K562 (cell line): ENCODE data around the gene TPO. TPM values are rescaled to one million over a fixed set of nuclear protein-coding genes. Genes with fewer than 3 reads are reported as not detected.

Experiments
- ATAC-seq: fragments of 200-7000 bp; cut with Tn5 transposase; 3 replicates; pipeline ENCODE4 v1.9.1; 2020; ENCODE audit warnings: moderate library complexity
- BruUV-seq: library from RNA; stranded (reverse); fragments of 400-500 nt; replicated peaks from 2 replicates; lab custom pipeline; 2021; lab: Mats Ljungman, UMichigan
- CTCF ChIA-PET: fragments of 300-600 bp; formaldehyde crosslinking; extraction: SDS; loops from one replicate; lab custom pipeline; 2021; ENCODE audit warnings: low intra/inter-chr PET ratio; lab: Yijun Ruan, JAX
- POLR2A ChIA-PET: fragments of 300-600, 350-650 bp; sonication (Branson Sonifier 250); formaldehyde crosslinking; extraction: SDS; loops from one replicate; lab custom pipeline; 2021; ENCODE audit warnings: antibody characterized with exemption, inconsistent platforms; lab: Yijun Ruan, JAX
- DNase-seq, 4 experiments: peaks; one replicate each; pipeline versions ENCODE4 v3.0.0 to v3.0.0-alpha.2; 2011 to 2018; ENCODE audit warnings: low spot score in 3 of 4, mixed read lengths in 3 of 4; ENCODE audit errors: extremely low read depth in 1 of 4
- FAIRE-seq: peaks from 2 replicates; lab custom pipeline; 2011; peaks lifted over from hg19 to GRCh38; lab: Jason Lieb, UNC
- H2AFZ ChIP-seq: 2 replicates; pipeline ENCODE4 v1.6.0; 2011; ENCODE audit warnings: low read depth, low read length, control low read depth, inconsistent platforms
- H3K27ac ChIP-seq: fragments of 200-600 bp; 3 replicates; pipeline ENCODE4 v1.8.0; 2011; ENCODE audit warnings: low read depth, mild to moderate bottlenecking, control low read depth, inconsistent platforms, low read length, moderate library complexity, mixed read lengths; ENCODE audit errors: extremely low read depth
- H3K27me3 ChIP-seq, 2 experiments: fragments of 300-600 bp in 1 of 2; 2 replicates in 1 of 2; 3 replicates in 1 of 2; pipeline versions ENCODE4 v1.6.0 to v1.8.0; 2011; ENCODE audit warnings: inconsistent platforms in 2 of 2, low read length in 2 of 2, mild to moderate bottlenecking in 1 of 2, mixed read lengths in 1 of 2, moderate library complexity in 1 of 2; ENCODE audit not compliant: control insufficient read depth in 2 of 2, insufficient read depth in 2 of 2
- H3K36me3 ChIP-seq: fragments of 300-600 bp; 3 replicates; pipeline ENCODE4 v1.8.0; 2011; ENCODE audit warnings: mild to moderate bottlenecking, low read length, inconsistent platforms; ENCODE audit not compliant: control insufficient read depth, insufficient read depth
- H3K4me1 ChIP-seq, 2 experiments: fragments of 200-600 bp in 1 of 2; replicated peaks in 1 of 2; 2 replicates in 1 of 2; 3 replicates in 1 of 2; pipeline versions ENCODE4 v1.5.1 to v1.8.0; 2011; ENCODE audit warnings: inconsistent platforms in 2 of 2, low read length in 2 of 2, mild to moderate bottlenecking in 1 of 2, mixed read lengths in 1 of 2, moderate library complexity in 1 of 2; ENCODE audit not compliant: control insufficient read depth in 2 of 2, insufficient read depth in 2 of 2
- H3K4me2 ChIP-seq: 2 replicates; pipeline ENCODE4 v1.6.1; 2011; ENCODE audit warnings: low read length, control low read depth, inconsistent platforms, mixed read lengths; ENCODE audit not compliant: insufficient read depth
- H3K4me3 ChIP-seq: fragments of 200-600 bp; sonication (generic), shearing (Covaris generic); 2 replicates; pipeline ENCODE4 v1.5.1; 2016; ENCODE audit warnings: control low read depth, inconsistent platforms
- H3K79me2 ChIP-seq: fragments of 200-600 bp; 3 replicates; pipeline ENCODE4 v1.8.0; 2011; ENCODE audit warnings: low read length, inconsistent platforms; ENCODE audit not compliant: control insufficient read depth, insufficient read depth
- H3K9ac ChIP-seq, 2 experiments: 2 replicates each; pipeline versions ENCODE4 v1.6.0 to v1.6.1; 2011; ENCODE audit warnings: low read depth in 2 of 2, low read length in 2 of 2, control low read depth in 1 of 2, inconsistent platforms in 1 of 2, mild to moderate bottlenecking in 1 of 2, mixed read lengths in 1 of 2; ENCODE audit not compliant: insufficient read depth in 1 of 2
- H3K9me1 ChIP-seq: one replicate; pipeline ENCODE4 v1.6.0; 2011; ENCODE audit warnings: inconsistent platforms, mild to moderate bottlenecking, low read length, moderate library complexity; ENCODE audit not compliant: control insufficient read depth, insufficient read depth
- H3K9me3 ChIP-seq: replicated peaks from 2 replicates; pipeline ENCODE4 v1.5.1; 2011; ENCODE audit warnings: low read depth, low read length, inconsistent platforms; ENCODE audit not compliant: control insufficient read depth, insufficient read depth
- H4K20me1 ChIP-seq: replicated peaks from 2 replicates; pipeline ENCODE4 v1.6.1; 2011; ENCODE audit warnings: low read length, inconsistent platforms, mixed read lengths; ENCODE audit not compliant: control insufficient read depth, insufficient read depth
- ATF1 ChIP-seq, 2 experiments: fragments of 450-650 bp in 1 of 2; IDR thresholded peaks; 2 replicates each; pipeline ENCODE4 v1.6.1; 2016; ENCODE audit warnings: missing compliant biosample characterization in 1 of 2, missing genetic modification characterization in 1 of 2
- ELF1 ChIP-seq: fragments of 200-800 bp; sonication (Bioruptor generic); IDR thresholded peaks from 2 replicates; pipeline ENCODE4 v1.6.1; 2016; ENCODE audit warnings: missing genetic modification characterization, missing compliant biosample characterization
- GABPB1 ChIP-seq: sonication (generic); formaldehyde crosslinking; IDR thresholded peaks from 2 replicates; pipeline ENCODE4 v1.8.0; 2022; ENCODE audit warnings: mild to moderate bottlenecking, missing genetic modification reagents
- HMGXB4 ChIP-seq: sonication (generic); formaldehyde crosslinking; IDR thresholded peaks from 2 replicates; pipeline ENCODE4 v1.8.1; 2023; ENCODE audit warnings: mild to moderate bottlenecking, missing genetic modification reagents
- MTA1 ChIP-seq: fragments of 450-650 bp; IDR thresholded peaks from 2 replicates; pipeline ENCODE4 v1.6.1; 2017; ENCODE audit warnings: borderline replicate concordance
- NFRKB ChIP-seq: fragments of 450-650 bp; IDR thresholded peaks from 2 replicates; pipeline ENCODE4 v1.6.1; 2016; ENCODE audit warnings: low read depth
- NUFIP1 ChIP-seq: fragments of 450-650 bp; IDR thresholded peaks from 2 replicates; pipeline ENCODE4 v1.6.1; 2018; ENCODE audit not compliant: partially characterized antibody
- PML ChIP-seq: IDR thresholded peaks from 2 replicates; pipeline ENCODE4 v1.6.1; 2012; ENCODE audit warnings: low read length, inconsistent platforms
- POLR2A ChIP-seq: fragments of 450-650 bp; conservative IDR thresholded peaks from 2 replicates; pipeline ENCODE4 v1.6.1; 2016
- ZBTB1 ChIP-seq: sonication (generic); formaldehyde crosslinking; IDR thresholded peaks from 2 replicates; pipeline ENCODE4 v1.8.1; 2023; ENCODE audit warnings: missing genetic modification reagents, low read depth, mild to moderate bottlenecking, borderline replicate concordance
- ZNF717 ChIP-seq: fragments of 250-450 bp; sonication (Bioruptor Pico); IDR thresholded peaks from 2 replicates; pipeline ENCODE4 v1.5.0; 2021
- ZNF76 ChIP-seq: fragments of 250-450 bp; sonication (Bioruptor Pico); IDR thresholded peaks from 2 replicates; pipeline ENCODE4 v1.4.0; 2020; ENCODE audit warnings: mild to moderate bottlenecking, moderate library complexity, borderline replicate concordance
- WGBS: fragments of 100-300 bp; shearing (Covaris generic); methylation state at CpG from one replicate; pipeline ENCODE4 v1.1.6; 2016; ENCODE audit warnings: low coverage, mixed read lengths; ENCODE audit not compliant: insufficient coverage; ENCODE audit errors: missing lambda C conversion rate; 5-methylcytosine and 5-hydroxymethylcytosine counted together
- in situ Hi-C: fragments of 300-500 bp; cut with MboI; formaldehyde crosslinking; loops from 4 replicates; pipeline ENCODE4 v1.15.0; 2018; ENCODE audit warnings: inconsistent platforms, mixed read lengths
- intact Hi-C: fragments of 100-400 bp; cut with micrococcal nuclease; formaldehyde crosslinking; loops from 2 replicates; pipeline ENCODE4 v1.14.2; 2022
- polyA plus RNA-seq, 8 experiments: library from polyadenylated mRNA; depleted of rRNA in 4 of 8; stranded (reverse) in 5 of 8; unstranded in 3 of 8; fragments of >200 nt; fragmentation: Nextera tagmentation in 2 of 8; fragmentation: Illumina TruSeq in 1 of 8; extraction: Ambion mirVana in 2 of 8; extraction: Trizol in 1 of 8; gene quantifications; 2 replicates each; pipeline versions ENCODE4 v1.2.1 to v1.2.3, GENCODE V29; 2011 to 2014; ENCODE audit warnings: inconsistent platforms in 1 of 8, missing spikeins in 1 of 8
- total RNA-seq, 7 experiments: library from RNA; depleted of rRNA in 6 of 7; stranded (reverse); fragments of >200 nt in 6 of 7; fragmentation: Illumina TruSeq in 2 of 7; extraction: Trizol in 2 of 7; gene quantifications; 2 replicates each; pipeline versions ENCODE4 v1.2.1 to v1.2.3, GENCODE V29; 2011 to 2021; ENCODE audit warnings: low replicate concordance in 1 of 7

Gene TPO
- total and polyA plus RNA-seq, 9 of the 15 experiments (the other 6 are each of a cell fraction or from before 2014, with no cell fraction given) = not detected

GRCh38 chr2:1512321-1513289, 99.3 kb downstream of the TPO start:
- Histone ChIP-seq H3K9ac (no peak overlapping the region; a peak in 1 of 4 replicates), H4K20me1 (no peaks in the 10 kb centered on the region), H3K9me1 (no peaks in the 10 kb centered on the region), H3K27me3 (peaks cover 0 to 35% of the 10 kb centered on the region in 2 experiments; a peak in 2 of 5 replicates), H3K79me2 (no peaks in the 10 kb centered on the region), H3K4me1 (no peaks in the 10 kb centered on the region), H3K4me2 (no peak overlapping the region), H3K9me3 (no peaks in the 10 kb centered on the region), H3K36me3 (no peaks in the 10 kb centered on the region), H3K4me3 (no peak overlapping the region), H2AFZ (no peak overlapping the region), H3K27ac (no peak overlapping the region)
- DNase-seq = no peak
- FAIRE-seq = no peak
- ATAC-seq = no peak
- WGBS = under 1% methylated on average over 29 of the region's 36 CpGs
- TF ChIP-seq ATF1 (CRISPR knock-in tag; IDR thresholded peaks at IDR 0.05) (no peak), ATF1 (tag; IDR thresholded peaks at IDR 0.05) (no peak), NUFIP1 (no peak), MTA1 (no peak), ZNF76 (no peak), ELF1 (tag) (no peak), HMGXB4 (CRISPR knock-in tag) (no peak), ZNF717 (CRISPR knock-in tag) (no peak), GABPB1 (CRISPR knock-in tag) (no peak), NFRKB (no peak), ZBTB1 (no peak), PML (no peak), POLR2A (no peak)
- intact Hi-C loops (no loop called here), in situ Hi-C loops (no loop called here)
- ChIA-PET CTCF (no interaction called here), POLR2A (interaction anchor here (0.6 kb wide), 1 partner anchor 29 kb away, joined by 3 read pairs; no protein-coding TSS in a partner anchor)
- BruUV-seq = no TSS peak
